HG02610 (cell line): ENCODE data around the gene CYFIP1.

Experiments used
- ATAC-seq: cut with Tn5 transposase; IDR thresholded peaks from one replicate; pipeline ENCODE4 v1.9.1; 2021; ENCODE audit warnings: mild to moderate bottlenecking, moderate library complexity; ENCODE audit not compliant: unreplicated experiment

Gene CYFIP1

GRCh38 chr15:22969489-22969888, 10.7 kb downstream of the CYFIP1 start:
- no peak for ATAC-seq

- no peak for ATAC-seq
Measured at GRCh38 chr15:22968366-22968765, 11.8 kb downstream of the CYFIP1 start.

- no peak for ATAC-seq
Measured at GRCh38 chr15:22967084-22967770, 12.9 kb downstream of the CYFIP1 start.

GRCh38 chr15:22966321-22967083, 13.7 kb downstream of the CYFIP1 start:
- no peak for ATAC-seq

GRCh38 chr15:22963641-22964040, 16.5 kb downstream of the CYFIP1 start:
- ATAC-seq = no peak

- ATAC-seq = no peak
Measured at GRCh38 chr15:22962611-22963010, 17.6 kb downstream of the CYFIP1 start.

- ATAC-seq = no peak
Measured at GRCh38 chr15:22961762-22962161, 18.4 kb downstream of the CYFIP1 start.

GRCh38 chr15:22960556-22960955, 19.6 kb downstream of the CYFIP1 start:
- ATAC-seq = no peak

GRCh38 chr15:22960126-22960525, 20.0 kb downstream of the CYFIP1 start:
- no peak for ATAC-seq

GRCh38 chr15:22959321-22960101, 20.7 kb downstream of the CYFIP1 start:
- no peak for ATAC-seq

- ATAC-seq = peak; percentile 44
Measured at GRCh38 chr15:22958487-22959280, 21.5 kb downstream of the CYFIP1 start.

- no peak for ATAC-seq
Measured at GRCh38 chr15:22956978-22957260, 23.2 kb downstream of the CYFIP1 start.

- no peak for ATAC-seq
Measured at GRCh38 chr15:22956257-22956977, 23.8 kb downstream of the CYFIP1 start.

- no peak for ATAC-seq
Measured at GRCh38 chr15:22955544-22956119, 24.5 kb downstream of the CYFIP1 start.

- no peak for ATAC-seq
Measured at GRCh38 chr15:22954798-22955543, 25.2 kb downstream of the CYFIP1 start.

GRCh38 chr15:22954326-22954725, 25.8 kb downstream of the CYFIP1 start:
- no peak for ATAC-seq

GRCh38 chr15:22952796-22953579, 27.2 kb downstream of the CYFIP1 start:
- no peak for ATAC-seq
